ENCODE results near the gene SCGB1C2. TPM values are rescaled to one million over a fixed set of nuclear protein-coding genes. Genes with fewer than 3 reads are reported as not detected.
A peak's percentile ranks its signal among the peaks of the same experiment; 100 is the strongest.
"Not testable (repeated sequence)": the region's sequence is repeated elsewhere in the genome, so short reads cannot be mapped to it uniquely, and the experiment has no call there.

Gene SCGB1C2
- total RNA-seq, 1 experiment from 2014 or later = not detected

GRCh38 chr17:156946-157345 is 19.6 kb downstream of the SCGB1C2 start:
- no peaks in the 10 kb centered on the region for H3K9me3 ChIP-seq (replicated peaks)
- no peak overlapping the region for H3K4me3 ChIP-seq
- H3K4me1 ChIP-seq = no peaks in the 10 kb centered on the region
- H3K36me3 ChIP-seq = no peaks in the 10 kb centered on the region
- H3K27ac ChIP-seq = no peak overlapping the region
- no peaks in the 10 kb centered on the region for H3K27me3 ChIP-seq
- no peak for DNase-seq

- Histone ChIP-seq H3K27ac (no peak overlapping the region), H3K27me3 (no peaks in the 10 kb centered on the region), H3K9me3 (replicated peaks) (no peaks in the 10 kb centered on the region), H3K4me1 (no peaks in the 10 kb centered on the region), H3K36me3 (no peaks in the 10 kb centered on the region), H3K4me3 (no peak overlapping the region)
- DNase-seq = no peak
These were observed 20.5 kb downstream of the SCGB1C2 start for GRCh38 chr17:157901-158300.

GRCh38 chr17:158379-158778 is 21.0 kb downstream of the SCGB1C2 start:
- no peak overlapping the region for H3K4me3 ChIP-seq
- no peaks in the 10 kb centered on the region for H3K4me1 ChIP-seq
- no peak for DNase-seq
- H3K36me3 ChIP-seq = no peaks in the 10 kb centered on the region
- no peaks in the 10 kb centered on the region for H3K27me3 ChIP-seq
- no peaks in the 10 kb centered on the region for H3K9me3 ChIP-seq (replicated peaks)
- no peak overlapping the region for H3K27ac ChIP-seq

- Histone ChIP-seq H3K27me3 (no peaks in the 10 kb centered on the region), H3K9me3 (replicated peaks) (no peaks in the 10 kb centered on the region), H3K4me3 (no peak overlapping the region), H3K36me3 (no peaks in the 10 kb centered on the region), H3K4me1 (no peaks in the 10 kb centered on the region; the same call in 1 of the 2 replicates), H3K27ac (no peak overlapping the region)
- no peak for DNase-seq
These were observed 22.2 kb downstream of the SCGB1C2 start for GRCh38 chr17:159609-160008.

DNA sequence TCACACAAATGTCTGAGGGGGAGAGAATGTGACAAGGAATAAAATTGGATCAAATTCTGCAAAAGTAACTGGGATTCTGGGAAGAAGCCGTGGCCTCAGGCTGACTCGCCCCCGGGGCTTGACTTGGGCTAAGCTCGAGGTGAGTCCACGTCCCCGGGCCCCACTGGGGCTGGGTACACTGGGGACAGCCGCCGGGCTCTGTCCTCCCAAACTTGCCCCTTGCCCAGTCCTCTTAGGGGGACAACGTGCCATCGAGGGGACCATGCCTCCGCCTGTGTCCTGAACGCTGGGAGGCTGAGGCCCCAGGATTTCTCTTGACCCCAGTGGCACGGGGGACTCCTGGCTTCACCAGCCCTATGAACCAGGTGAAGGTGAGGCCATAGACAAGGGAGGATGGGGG is 23.0 kb downstream of the SCGB1C2 start:
- DNase-seq = no peak
- Histone ChIP-seq H3K4me3 (no peak overlapping the region), H3K9me3 (replicated peaks) (no peaks in the 10 kb centered on the region), H3K27ac (no peak overlapping the region), H3K27me3 (no peaks in the 10 kb centered on the region), H3K4me1 (no peaks in the 10 kb centered on the region; the same call in 1 of the 2 replicates), H3K36me3 (no peaks in the 10 kb centered on the region)

DNA sequence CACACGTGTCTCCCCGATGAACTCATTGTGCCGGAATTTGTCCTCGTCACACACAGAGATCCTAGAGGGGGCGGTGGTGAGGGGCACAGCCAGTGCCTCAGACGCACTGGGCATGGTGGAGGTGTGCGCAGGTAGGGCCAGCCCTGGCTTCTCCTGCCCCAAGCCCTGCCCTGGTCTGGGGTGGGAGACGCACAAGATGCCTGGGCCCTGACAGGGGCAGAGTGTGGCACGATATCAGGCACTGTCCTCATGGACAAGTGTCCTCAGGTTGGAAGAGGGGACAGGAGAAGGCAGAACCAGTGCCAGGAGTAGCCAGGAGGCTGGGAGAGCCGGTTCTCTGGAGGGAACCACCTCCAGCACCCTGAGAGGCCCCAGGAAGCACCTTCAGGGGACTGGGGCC is 24.1 kb downstream of the SCGB1C2 start:
- no peaks in the 10 kb centered on the region for H3K36me3 ChIP-seq
- H3K9me3 ChIP-seq (replicated peaks) = no peaks in the 10 kb centered on the region
- H3K4me1 ChIP-seq = no peaks in the 10 kb centered on the region; the same call in 1 of the 2 replicates
- no peak overlapping the region for H3K4me3 ChIP-seq
- H3K27me3 ChIP-seq = no peaks in the 10 kb centered on the region
- DNase-seq = no peak
- H3K27ac ChIP-seq = no peak overlapping the region

GRCh38 chr17:162689-163088 is 25.3 kb downstream of the SCGB1C2 start:
- Histone ChIP-seq H3K9me3 (replicated peaks) (no peaks in the 10 kb centered on the region), H3K36me3 (no peaks in the 10 kb centered on the region), H3K27ac (no peak overlapping the region), H3K4me1 (no peaks in the 10 kb centered on the region; the same call in 1 of the 2 replicates), H3K27me3 (no peaks in the 10 kb centered on the region), H3K4me3 (no peak overlapping the region)
- DNase-seq = no peak

- peak; percentile 16 to 50 for DNase-seq
- H3K27ac ChIP-seq = no peak overlapping the region
- no peaks in the 10 kb centered on the region for H3K9me3 ChIP-seq (replicated peaks)
- no peaks in the 10 kb centered on the region for H3K27me3 ChIP-seq
- H3K4me1 ChIP-seq = no peaks in the 10 kb centered on the region; the same call in 1 of the 2 replicates
- no peaks in the 10 kb centered on the region for H3K36me3 ChIP-seq
- no peak overlapping the region for H3K4me3 ChIP-seq
These were observed 26.2 kb downstream of the SCGB1C2 start for GRCh38 chr17:163514-164098.

DNA sequence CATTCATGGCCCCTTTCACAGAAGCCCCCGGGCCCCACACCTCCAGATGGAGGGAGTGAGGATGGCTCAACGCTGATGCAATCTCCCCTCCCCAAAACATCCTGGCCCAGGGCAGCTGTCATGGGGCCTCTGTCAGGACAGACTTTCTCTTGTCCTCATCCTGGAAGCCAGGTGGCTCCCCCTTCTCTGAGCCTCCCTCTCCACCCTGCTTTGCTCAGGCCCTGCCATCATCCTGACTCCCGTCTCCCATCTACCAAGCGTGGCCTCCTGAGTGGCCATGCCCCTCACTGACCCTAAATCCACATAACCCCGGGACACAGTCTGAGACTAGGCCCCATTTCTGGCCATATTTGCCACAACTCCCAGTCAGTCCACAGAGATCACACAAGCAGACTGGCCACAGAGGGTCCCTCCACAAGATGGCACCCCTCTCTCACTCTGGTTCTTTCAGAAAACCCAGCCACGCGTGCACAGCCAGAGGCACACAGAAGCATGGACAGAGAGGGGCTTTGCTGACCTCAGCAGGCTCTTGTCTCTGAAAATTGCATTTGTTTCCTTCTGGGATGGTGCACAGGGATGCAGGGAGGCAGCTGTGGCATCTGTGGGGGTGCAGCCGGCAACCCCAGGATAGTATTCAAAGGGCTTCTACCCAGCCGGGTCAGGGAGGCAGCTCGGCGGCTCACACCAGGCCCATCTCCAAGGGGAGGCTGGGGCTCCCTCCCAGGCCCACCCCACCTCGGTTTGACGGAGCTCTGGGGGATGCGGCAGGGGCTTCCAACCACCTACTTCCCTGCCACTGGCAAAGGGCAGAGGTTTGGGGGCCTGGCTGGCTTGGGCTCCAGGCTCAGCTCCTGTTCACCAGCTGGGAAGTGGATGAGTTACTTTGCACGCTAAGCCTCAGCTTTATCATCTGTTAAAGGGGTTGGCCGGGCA is 27.2 kb downstream of the SCGB1C2 start:
- H3K27me3 ChIP-seq = no peaks in the 10 kb centered on the region
- H3K4me1 ChIP-seq = no peaks in the 10 kb centered on the region; the same call in 1 of the 2 replicates
- no peaks in the 10 kb centered on the region for H3K9me3 ChIP-seq (replicated peaks)
- no peaks in the 10 kb centered on the region for H3K36me3 ChIP-seq
- no peak overlapping the region for H3K4me3 ChIP-seq
- peak; percentile 41 to 67 for DNase-seq
- no peak overlapping the region for H3K27ac ChIP-seq

GRCh38 chr17:165939-166338 is 28.6 kb downstream of the SCGB1C2 start:
- Histone ChIP-seq H3K27me3 (no peaks in the 10 kb centered on the region), H3K4me1 (no peaks in the 10 kb centered on the region; the same call in 1 of the 2 replicates), H3K4me3 (no peak overlapping the region), H3K36me3 (no peaks in the 10 kb centered on the region), H3K27ac (no peak overlapping the region), H3K9me3 (replicated peaks) (no peaks in the 10 kb centered on the region)
- no peak for DNase-seq

- not testable (repeated sequence) for DNase-seq; H3K36me3 ChIP-seq; H3K4me3 ChIP-seq; H3K4me1 ChIP-seq; H3K27me3 ChIP-seq; H3K9me3 ChIP-seq (replicated peaks); H3K27ac ChIP-seq
These were observed 31.2 kb downstream of the SCGB1C2 start for GRCh38 chr17:168614-169013.

- DNase-seq = no peak
- H3K36me3 ChIP-seq = no peaks in the 10 kb centered on the region
- no peak overlapping the region for H3K4me3 ChIP-seq
- no peaks in the 10 kb centered on the region for H3K27me3 ChIP-seq
- H3K9me3 ChIP-seq (replicated peaks) = no peaks in the 10 kb centered on the region
- no peak overlapping the region for H3K27ac ChIP-seq
- H3K4me1 ChIP-seq = no peaks in the 10 kb centered on the region
These were observed 32.8 kb downstream of the SCGB1C2 start for GRCh38 chr17:170130-170670.

- Histone ChIP-seq H3K36me3 (no peaks in the 10 kb centered on the region), H3K4me3 (no peak overlapping the region), H3K4me1 (no peaks in the 10 kb centered on the region), H3K9me3 (replicated peaks) (no peaks in the 10 kb centered on the region), H3K27ac (no peak overlapping the region), H3K27me3 (no peaks in the 10 kb centered on the region)
- DNase-seq = no peak
These were observed 34.5 kb downstream of the SCGB1C2 start for GRCh38 chr17:171871-172270.

- Histone ChIP-seq H3K9me3 (replicated peaks) (no peaks in the 10 kb centered on the region), H3K27me3 (no peaks in the 10 kb centered on the region), H3K36me3 (no peaks in the 10 kb centered on the region), H3K27ac (no peak overlapping the region), H3K4me1 (no peaks in the 10 kb centered on the region), H3K4me3 (no peak overlapping the region)
- DNase-seq = no peak
These were observed 35.0 kb downstream of the SCGB1C2 start for GRCh38 chr17:172401-172800.

- Histone ChIP-seq H3K27me3 (no peaks in the 10 kb centered on the region), H3K27ac (no peak overlapping the region), H3K4me3 (no peak overlapping the region), H3K36me3 (no peaks in the 10 kb centered on the region), H3K9me3 (replicated peaks) (no peaks in the 10 kb centered on the region), H3K4me1 (no peaks in the 10 kb centered on the region)
- DNase-seq = peak; percentile 51 to 54
These were observed 36.0 kb downstream of the SCGB1C2 start for GRCh38 chr17:173166-173911.
